22Rv1 (cell line): ENCODE data around the gene CEP290.

ENCODE experiments used
- CTCF ChIP-seq: fragments of 450-650 bp; IDR thresholded peaks from 2 replicates; pipeline ENCODE4 v1.5.1; 2017; ENCODE audit warnings: mild to moderate bottlenecking
- ZFX ChIP-seq: fragments of 450-650 bp; IDR thresholded peaks from 2 replicates; pipeline ENCODE4 v1.6.1; 2017; ENCODE audit warnings: antibody characterized with exemption, borderline replicate concordance

GRCh38 chr12:88187571-88187970 lies 45.7 kb upstream of the CEP290 start:
- no peak for TF ChIP-seq CTCF
- TF ChIP-seq ZFX = no peak
